ENCODE results near the gene FGF8.
"Not testable (repeated sequence)": the region's sequence is repeated elsewhere in the genome, so short reads cannot be mapped to it uniquely, and the experiment has no call there.

FGF8 gene

GRCh38 chr10:101775273-101776160, at the start of gene FGF8:
FGF8 (minus strand) TSS chr10:101776114; CDS start chr10:101775900, 214 bp downstream.
- DNase-seq (ENCODE audit: low read depth, low spot score) = no peak

- no peak for DNase-seq (ENCODE audit: low read depth, low spot score)
Measured at GRCh38 chr10:101824736-101825135, 48.8 kb upstream of the FGF8 start.

- DNase-seq (ENCODE audit: low read depth, low spot score) = no peak
Measured at GRCh38 chr10:101818872-101819633, 43.1 kb upstream of the FGF8 start.

- DNase-seq (ENCODE audit: low read depth, low spot score) = peak; percentile 99
Measured at GRCh38 chr10:101818119-101818871, 42.4 kb upstream of the FGF8 start, which contains the start of gene OGA. OGA (minus strand) TSS chr10:101818444; CDS start chr10:101818022, 422 bp downstream.

GRCh38 chr10:101817337-101818118, 41.6 kb upstream of the FGF8 start:
- DNase-seq (ENCODE audit: low read depth, low spot score) = no peak

- no peak for DNase-seq (ENCODE audit: low read depth, low spot score)
Measured at GRCh38 chr10:101816913-101817336, 41.0 kb upstream of the FGF8 start.

- DNase-seq (ENCODE audit: low read depth, low spot score) = no peak
Measured at GRCh38 chr10:101816376-101816775, 40.5 kb upstream of the FGF8 start.

GRCh38 chr10:101814466-101815071, 38.7 kb upstream of the FGF8 start:
- no peak for DNase-seq (ENCODE audit: low read depth, low spot score)

- DNase-seq (ENCODE audit: low read depth, low spot score) = no peak
Measured at GRCh38 chr10:101812606-101813005, 36.7 kb upstream of the FGF8 start.

GRCh38 chr10:101807158-101807557, 31.2 kb upstream of the FGF8 start:
- no peak for DNase-seq (ENCODE audit: low read depth, low spot score)

- no peak for DNase-seq (ENCODE audit: low read depth, low spot score)
Measured at GRCh38 chr10:101803511-101803910, 27.6 kb upstream of the FGF8 start.

GRCh38 chr10:101797403-101798059, 21.6 kb upstream of the FGF8 start:
- DNase-seq (ENCODE audit: low read depth, low spot score) = no peak

- no peak for DNase-seq (ENCODE audit: low read depth, low spot score)
Measured at GRCh38 chr10:101793526-101793925, 17.6 kb upstream of the FGF8 start.

- DNase-seq (ENCODE audit: low read depth, low spot score) = no peak
Measured at GRCh38 chr10:101789686-101790085, 13.8 kb upstream of the FGF8 start.

- not testable (repeated sequence) for DNase-seq (ENCODE audit: low read depth, low spot score)
Measured at GRCh38 chr10:101789231-101789630, 13.3 kb upstream of the FGF8 start.

- DNase-seq (ENCODE audit: low read depth, low spot score) = no peak
Measured at GRCh38 chr10:101785801-101786200, 9.9 kb upstream of the FGF8 start.

- DNase-seq (ENCODE audit: low read depth, low spot score) = no peak
Measured at GRCh38 chr10:101784558-101784957, 8.6 kb upstream of the FGF8 start.

GRCh38 chr10:101783736-101784118, 7.8 kb upstream of the FGF8 start:
- no peak for DNase-seq (ENCODE audit: low read depth, low spot score)

GRCh38 chr10:101782811-101783735, 7.2 kb upstream of the FGF8 start, which contains the start of gene NPM3:
NPM3 (minus strand) TSS chr10:101783446; CDS start chr10:101783390, 56 bp downstream.
- no peak for DNase-seq (ENCODE audit: low read depth, low spot score)

Measured in iPS DF 19.7 (cell line).